Measurements from ENCODE around the gene HIRIP3. TPM values are rescaled to one million over a fixed set of nuclear protein-coding genes. Genes with fewer than 3 reads are reported as not detected.

HIRIP3 gene
- total and polyA plus RNA-seq, 2 experiments from 2014 or later, result 3.2 to 11.9 TPM

DNA sequence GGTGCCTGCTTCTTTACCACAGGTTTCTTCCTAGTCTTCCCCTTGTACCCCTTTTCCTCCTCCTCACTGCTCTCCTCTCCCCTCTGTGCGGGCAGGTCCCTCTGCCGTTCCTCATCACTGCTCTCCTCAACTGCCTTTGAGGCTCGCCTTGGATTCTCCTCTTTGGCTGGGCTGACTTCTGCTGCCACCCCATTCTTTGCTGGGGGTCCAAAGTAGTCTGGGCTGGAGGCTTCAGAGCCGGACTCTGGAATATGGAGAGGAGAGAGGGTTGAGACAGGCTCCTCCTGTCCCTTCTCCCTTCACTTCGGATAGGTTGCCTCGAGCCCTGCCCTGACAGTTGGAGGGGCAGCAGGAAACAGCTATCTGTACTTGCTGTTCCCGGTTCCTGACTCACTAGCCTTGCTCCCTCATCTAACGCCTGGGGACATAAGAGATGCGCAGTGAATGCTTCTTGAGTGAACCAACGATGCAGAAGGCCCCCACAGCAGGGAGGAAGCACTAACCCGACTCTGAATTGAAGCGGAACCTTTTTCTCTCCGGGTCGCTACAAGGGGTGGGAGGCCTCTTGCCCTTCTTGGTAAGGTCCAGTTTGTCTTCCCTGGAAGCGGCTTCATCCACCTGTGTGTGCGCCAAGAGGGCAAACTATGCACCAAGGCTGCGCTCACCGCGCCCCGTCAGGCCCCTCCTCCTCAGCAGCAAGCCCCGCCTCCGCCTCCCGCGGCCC, 655 bp downstream of the HIRIP3 start:
- H3K9ac ChIP-seq, result peak overlapping the region; percentile 86
- peak; percentile 90 for DNase-seq
- no peaks in the 10 kb centered on the region for H3K9me3 ChIP-seq (ENCODE audit: low read depth)
- H3K27me3 ChIP-seq (replicated peaks; ENCODE audit: insufficient read depth), result no peaks in the 10 kb centered on the region
- peak overlapping the region; percentile 91 for H3K4me3 ChIP-seq
- peaks cover 15% of the 10 kb centered on the region for H3K4me1 ChIP-seq (ENCODE audit: insufficient read depth)
- H3K4me2 ChIP-seq (ENCODE audit: unreplicated experiment), result peak overlapping the region; percentile 89
- peak overlapping the region; percentile 95 for H2AFZ ChIP-seq
- H3K9me2 ChIP-seq (ENCODE audit: insufficient read depth), result no peaks in the 10 kb centered on the region
- H4K20me1 ChIP-seq (ENCODE audit: insufficient read depth), result no peaks in the 10 kb centered on the region
- in situ Hi-C loops (cut with MboI), result no loop called here
- H3F3A ChIP-seq (ENCODE audit: insufficient read depth), result peaks cover 20% of the 10 kb centered on the region
- H3K36me3 ChIP-seq (ENCODE audit: low read depth), result peaks cover 4% of the 10 kb centered on the region; the same call in 1 of the 2 replicates
- 3 to 4% methylated on average over 21 to 24 of the region's 24 CpGs for WGBS, 2 experiments (ENCODE audit: low coverage in 1 of 2, low lambda C conversion rate in 2 of 2, missing lambda C conversion rate in 2 of 2)
- peaks cover 19% of the 10 kb centered on the region for H3K79me2 ChIP-seq (ENCODE audit: insufficient read depth)
- TF ChIP-seq EZH2phosphoT487 (IDR thresholded peaks at IDR 0.05; ENCODE audit: insufficient read depth, low read depth), result no peak
- no peak for TF ChIP-seq EZH2 (IDR thresholded peaks at IDR 0.05; ENCODE audit: insufficient read depth, poor library complexity, severe bottlenecking)
- peak overlapping the region; percentile 81 for H3K27ac ChIP-seq

DNA sequence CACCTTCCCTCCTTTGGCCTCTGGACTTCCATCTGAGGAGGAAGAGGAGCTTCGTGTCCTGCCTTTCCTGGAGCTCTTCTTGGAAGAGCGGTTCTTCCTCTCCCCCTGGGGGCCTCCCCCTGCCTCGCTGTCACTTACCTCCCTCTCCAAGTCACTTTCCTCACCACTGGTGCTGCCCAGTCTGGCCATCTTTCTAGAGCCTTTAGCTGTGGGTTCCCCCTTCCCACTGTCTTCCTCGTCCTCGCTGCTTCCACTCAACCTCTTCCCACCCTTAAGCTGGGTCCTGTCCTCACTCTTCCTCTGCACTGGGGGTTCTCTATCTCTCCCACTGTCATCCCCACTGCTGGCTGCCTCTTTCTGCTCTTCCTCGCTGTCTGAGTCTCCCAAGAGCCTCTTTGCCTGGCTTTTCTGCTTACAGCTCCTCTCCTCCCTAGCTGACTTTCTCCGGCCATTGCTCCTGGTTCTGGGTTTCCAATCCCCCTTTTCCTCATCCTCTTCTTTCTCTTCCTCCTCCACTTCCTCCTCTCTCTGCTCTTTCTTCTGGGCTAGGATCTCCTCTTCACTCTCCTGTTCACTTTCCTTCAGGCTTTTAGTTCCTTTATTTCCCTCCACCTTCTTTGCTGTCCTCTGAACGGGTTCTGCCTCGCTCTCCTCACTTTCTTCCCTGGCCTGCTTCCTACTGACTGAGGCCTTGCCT, 1.4 kb downstream of the HIRIP3 start:
- peak overlapping the region; percentile 89 for H3K4me2 ChIP-seq (ENCODE audit: unreplicated experiment)
- peak overlapping the region; percentile 81 for H3K27ac ChIP-seq
- peak overlapping the region; percentile 91 for H3K4me3 ChIP-seq
- peak overlapping the region; percentile 86 for H3K9ac ChIP-seq
- TF ChIP-seq EZH2phosphoT487 (IDR thresholded peaks at IDR 0.05; ENCODE audit: insufficient read depth, low read depth), result no peak
- no peak for TF ChIP-seq EZH2 (IDR thresholded peaks at IDR 0.05; ENCODE audit: insufficient read depth, poor library complexity, severe bottlenecking)
- peaks cover 21% of the 10 kb centered on the region for H3F3A ChIP-seq (ENCODE audit: insufficient read depth)
- in situ Hi-C loops (cut with MboI), result no loop called here
- H3K79me2 ChIP-seq (ENCODE audit: insufficient read depth), result peaks cover 19% of the 10 kb centered on the region
- no peaks in the 10 kb centered on the region for H3K9me2 ChIP-seq (ENCODE audit: insufficient read depth)
- 0 out of 2 replicates have a peak overlapping the region, but pooled peaks have one; percentile 95 for H2AFZ ChIP-seq
- no peaks in the 10 kb centered on the region for H4K20me1 ChIP-seq (ENCODE audit: insufficient read depth)
- H3K4me1 ChIP-seq (ENCODE audit: insufficient read depth), result peaks cover 15% of the 10 kb centered on the region
- DNase-seq, result no peak
- 88 to 89% methylated on average over 9 of the region's 9 CpGs for WGBS, 2 experiments (ENCODE audit: low coverage in 1 of 2, low lambda C conversion rate in 2 of 2, missing lambda C conversion rate in 2 of 2)
- no peaks in the 10 kb centered on the region for H3K9me3 ChIP-seq (ENCODE audit: low read depth)
- H3K36me3 ChIP-seq (ENCODE audit: low read depth), result peaks cover 4% of the 10 kb centered on the region; the same call in 1 of the 2 replicates
- no peaks in the 10 kb centered on the region for H3K27me3 ChIP-seq (replicated peaks; ENCODE audit: insufficient read depth)

DNA sequence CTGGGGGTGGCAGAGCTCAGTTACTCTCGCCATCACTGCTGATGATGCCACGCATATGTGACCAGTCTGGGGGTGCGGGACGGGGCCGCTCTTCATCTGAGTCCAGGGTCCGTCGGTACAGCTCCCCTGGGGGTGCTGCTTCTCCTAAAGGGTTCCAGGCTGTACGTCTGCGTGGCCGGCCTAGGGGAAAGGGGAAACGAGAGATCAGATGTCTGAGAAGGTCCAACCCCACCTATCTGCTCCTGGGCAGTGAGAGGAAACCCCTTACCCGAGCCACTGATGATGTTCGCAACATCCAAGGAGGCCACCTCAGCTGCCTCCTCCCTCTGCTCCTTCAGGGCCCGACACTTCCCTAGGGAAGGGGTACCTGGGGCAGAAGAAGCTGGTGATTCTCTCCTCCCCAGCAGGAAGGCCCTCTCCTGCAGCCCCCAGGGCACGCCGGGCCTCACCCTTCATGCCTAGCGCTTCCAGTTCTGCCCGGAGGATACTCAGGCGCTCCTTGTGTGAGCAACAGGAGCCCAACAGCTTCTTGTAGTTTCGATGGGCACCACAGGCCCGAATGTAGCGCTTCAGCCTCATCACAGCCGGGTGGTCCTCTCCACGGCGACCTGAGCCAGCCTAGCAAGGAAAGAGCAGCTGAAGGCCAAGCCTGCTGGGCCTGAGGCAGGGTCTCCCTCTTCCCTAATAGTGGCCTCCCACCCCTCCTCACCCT, 2.1 kb downstream of the HIRIP3 start:
- H3K4me1 ChIP-seq (ENCODE audit: insufficient read depth), result peaks cover 15% of the 10 kb centered on the region
- no peaks in the 10 kb centered on the region for H3K27me3 ChIP-seq (replicated peaks; ENCODE audit: insufficient read depth)
- in situ Hi-C loops (cut with MboI), result no loop called here
- no peak for DNase-seq
- TF ChIP-seq EZH2 (IDR thresholded peaks at IDR 0.05; ENCODE audit: insufficient read depth, poor library complexity, severe bottlenecking) (no peak), EZH2phosphoT487 (IDR thresholded peaks at IDR 0.05; ENCODE audit: insufficient read depth, low read depth) (no peak)
- H3K4me3 ChIP-seq, result no peak overlapping the region
- H3K9me2 ChIP-seq (ENCODE audit: insufficient read depth), result no peaks in the 10 kb centered on the region
- no peaks in the 10 kb centered on the region for H4K20me1 ChIP-seq (ENCODE audit: insufficient read depth)
- H3F3A ChIP-seq (ENCODE audit: insufficient read depth), result peaks cover 21% of the 10 kb centered on the region
- no peak overlapping the region for H3K4me2 ChIP-seq (ENCODE audit: unreplicated experiment)
- no peak overlapping the region for H3K9ac ChIP-seq
- H3K27ac ChIP-seq, result no peak overlapping the region
- WGBS, 2 experiments (ENCODE audit: low coverage in 1 of 2, low lambda C conversion rate in 2 of 2, missing lambda C conversion rate in 2 of 2), result 91 to 93% methylated on average over 25 of the region's 25 CpGs
- H3K36me3 ChIP-seq (ENCODE audit: low read depth), result peaks cover 4% of the 10 kb centered on the region; the same call in 1 of the 2 replicates
- no peak overlapping the region for H2AFZ ChIP-seq
- peaks cover 19% of the 10 kb centered on the region for H3K79me2 ChIP-seq (ENCODE audit: insufficient read depth)
- H3K9me3 ChIP-seq (ENCODE audit: low read depth), result no peaks in the 10 kb centered on the region

DNA sequence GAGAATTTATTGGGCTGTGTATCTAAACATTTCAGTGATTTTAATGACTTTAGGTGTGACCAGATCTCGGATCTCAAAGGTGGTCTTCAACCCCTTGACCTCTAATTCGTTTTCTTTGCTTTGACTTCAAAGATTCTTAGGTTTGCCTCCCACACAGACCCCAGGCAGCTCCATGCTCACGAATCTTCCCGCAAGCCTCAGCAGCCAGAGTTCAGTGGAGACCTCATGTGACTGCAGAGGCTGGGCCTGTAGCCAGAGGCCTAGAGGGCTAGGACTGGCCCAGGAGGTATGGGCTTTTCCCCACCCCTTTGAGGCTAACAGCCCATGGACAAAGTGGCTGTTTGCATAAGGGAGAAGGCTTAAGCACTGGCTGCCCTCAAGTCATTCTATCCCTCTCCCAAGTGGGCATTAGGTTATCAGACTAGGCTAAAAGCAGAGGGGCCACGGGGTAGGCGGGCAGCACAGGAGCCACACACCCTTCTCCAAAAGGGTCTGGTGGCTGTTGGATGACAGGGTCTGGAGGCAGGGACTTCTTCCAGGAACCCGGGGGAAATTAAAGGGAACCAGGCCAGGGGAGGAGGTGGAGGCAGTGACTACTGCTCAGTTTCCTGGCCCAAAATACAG, 3.0 kb downstream of the HIRIP3 start:
- H3K4me3 ChIP-seq, result no peak overlapping the region
- H3K4me2 ChIP-seq (ENCODE audit: unreplicated experiment), result no peak overlapping the region
- no peak overlapping the region for H3K9ac ChIP-seq
- H3K79me2 ChIP-seq (ENCODE audit: insufficient read depth), result peaks cover 14% of the 10 kb centered on the region
- H3K27ac ChIP-seq, result no peak overlapping the region
- H3F3A ChIP-seq (ENCODE audit: insufficient read depth), result peaks cover 21% of the 10 kb centered on the region
- H4K20me1 ChIP-seq (ENCODE audit: insufficient read depth), result no peaks in the 10 kb centered on the region
- DNase-seq, result no peak
- no peaks in the 10 kb centered on the region for H3K9me3 ChIP-seq (ENCODE audit: low read depth)
- H3K27me3 ChIP-seq (replicated peaks; ENCODE audit: insufficient read depth), result no peaks in the 10 kb centered on the region
- 63 to 65% methylated on average over 7 of the region's 7 CpGs for WGBS, 2 experiments (ENCODE audit: low coverage in 1 of 2, low lambda C conversion rate in 2 of 2, missing lambda C conversion rate in 2 of 2)
- H3K36me3 ChIP-seq (ENCODE audit: low read depth), result peaks cover 4% of the 10 kb centered on the region; the same call in 1 of the 2 replicates
- no peaks in the 10 kb centered on the region for H3K9me2 ChIP-seq (ENCODE audit: insufficient read depth)
- H2AFZ ChIP-seq, result no peak overlapping the region
- no peak for TF ChIP-seq EZH2phosphoT487 (IDR thresholded peaks at IDR 0.05; ENCODE audit: insufficient read depth, low read depth)
- no peak for TF ChIP-seq EZH2 (IDR thresholded peaks at IDR 0.05; ENCODE audit: insufficient read depth, poor library complexity, severe bottlenecking)
- H3K4me1 ChIP-seq (ENCODE audit: insufficient read depth), result peaks cover 15% of the 10 kb centered on the region
- in situ Hi-C loops (cut with MboI), result no loop called here

All from GM23248 (cell line).